Peyer's patch (tissue), 4 donors: ENCODE data around the gene SLC25A25.

ENCODE experiments used
- CTCF ChIP-seq, 6 experiments: fragments of 450-650 bp in 4 of 6; fragments of 200-600 bp in 2 of 6; sonication (generic) in 1 of 6; IDR thresholded peaks; one replicate each; pipeline ENCODE4 v1.5.1; 2017 to 2019; ENCODE audit warnings: antibody characterized with exemption in 6 of 6, mild to moderate bottlenecking in 3 of 6, moderate library complexity in 1 of 6
- POLR2A ChIP-seq, 2 donors: fragments of 450-650 bp; IDR thresholded peaks; one replicate each; pipeline ENCODE4 v1.5.1; 2017; ENCODE audit warnings: antibody characterized with exemption in 2 of 2, mild to moderate bottlenecking in 2 of 2, moderate library complexity in 2 of 2

GRCh38 chr9:128048663-128049062 lies 19.4 kb upstream of the SLC25A25 start:
- TF ChIP-seq CTCF (IDR thresholded peaks at IDR 0.05) (no peak), POLR2A (IDR thresholded peaks at IDR 0.05) (no peak)
